GM10847 (cell line): ENCODE measurements around the gene WDFY1.

Experiments
- POLR2A ChIP-seq: IDR thresholded peaks from 2 replicates; pipeline ENCODE4 v1.6.1; 2011; ENCODE audit not compliant: insufficient read length; ENCODE audit errors: extremely low read depth

The WDFY1 gene

GRCh38 chr2:223897669-223898330, 47.3 kb downstream of the WDFY1 start:
- no peak for TF ChIP-seq POLR2A

- no peak for TF ChIP-seq POLR2A
Observed at GRCh38 chr2:223896833-223897311, 48.3 kb downstream of the WDFY1 start.

DNA sequence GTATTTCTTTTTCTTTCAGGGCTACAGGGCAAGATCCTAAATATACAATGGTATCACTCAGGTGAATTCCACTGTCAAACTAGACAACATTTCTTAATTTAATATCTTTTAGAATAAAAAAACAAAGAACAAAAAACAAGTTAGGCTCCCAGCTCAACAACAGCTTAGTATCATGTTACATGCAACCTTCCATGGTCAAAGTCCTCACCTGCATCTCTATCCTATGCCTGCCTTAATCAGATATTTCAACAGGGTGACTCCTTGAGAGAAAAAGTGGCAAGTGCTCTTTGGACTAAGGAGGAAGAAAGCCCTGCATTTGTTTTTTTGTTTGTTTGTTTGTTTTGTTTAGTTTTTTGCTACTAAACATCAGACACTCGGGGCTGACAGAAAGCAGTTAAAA, 50.2 kb downstream of the WDFY1 start:
- no peak for TF ChIP-seq POLR2A

- no peak for TF ChIP-seq POLR2A
Observed at GRCh38 chr2:223894009-223894408, 51.1 kb downstream of the WDFY1 start.

GRCh38 chr2:223890721-223891120, 54.4 kb downstream of the WDFY1 start:
- no peak for TF ChIP-seq POLR2A

GRCh38 chr2:223889229-223889628, 55.9 kb downstream of the WDFY1 start:
- TF ChIP-seq POLR2A = no peak

DNA sequence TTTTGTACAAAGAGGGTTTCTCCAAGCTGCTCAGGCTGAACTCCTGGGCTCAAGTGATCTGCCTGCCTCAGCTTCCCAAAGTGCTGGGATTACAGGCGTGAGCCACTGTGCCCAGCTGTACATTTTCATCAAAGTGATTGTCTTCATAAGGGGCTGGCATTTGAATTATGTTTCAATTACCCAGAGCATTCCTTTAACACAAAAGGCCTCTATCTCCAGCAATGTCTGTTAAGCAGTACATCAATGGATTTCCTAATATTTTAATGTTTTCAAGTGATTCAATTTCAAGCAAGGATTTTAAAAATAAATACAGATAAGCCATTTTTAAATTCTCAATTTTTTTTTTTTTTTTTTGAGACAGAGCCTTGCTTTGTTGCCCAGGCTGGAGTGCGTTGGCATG, 56.9 kb downstream of the WDFY1 start:
- TF ChIP-seq POLR2A = no peak

- no peak for TF ChIP-seq POLR2A
Observed at GRCh38 chr2:223887127-223887526, 58.0 kb downstream of the WDFY1 start.

- no peak for TF ChIP-seq POLR2A
Observed at GRCh38 chr2:223886726-223887125, 58.4 kb downstream of the WDFY1 start.

DNA sequence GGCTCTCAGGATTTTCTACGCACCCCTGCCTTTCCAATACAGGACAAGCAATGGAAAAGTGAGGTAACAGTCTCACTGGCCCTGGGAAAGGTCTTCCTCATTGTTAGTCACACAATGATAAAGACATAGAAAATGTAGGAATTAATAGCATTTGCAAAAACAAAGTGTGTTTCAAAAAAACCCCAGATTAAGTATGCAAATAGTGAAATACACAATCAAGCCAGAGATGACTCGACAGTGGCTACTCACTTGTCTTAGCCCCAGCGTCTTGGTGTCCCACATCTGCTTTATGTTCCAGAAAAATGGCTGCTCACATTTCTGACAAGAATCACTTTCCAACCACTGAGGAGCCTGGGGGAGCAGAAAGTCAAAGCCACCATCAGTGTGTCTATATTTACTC, 60.7 kb downstream of the WDFY1 start:
- no peak for TF ChIP-seq POLR2A

- no peak for TF ChIP-seq POLR2A
Observed at GRCh38 chr2:223882715-223883114, 62.4 kb downstream of the WDFY1 start.

- TF ChIP-seq POLR2A = no peak
Observed at GRCh38 chr2:223880796-223881195, 64.3 kb downstream of the WDFY1 start.

DNA sequence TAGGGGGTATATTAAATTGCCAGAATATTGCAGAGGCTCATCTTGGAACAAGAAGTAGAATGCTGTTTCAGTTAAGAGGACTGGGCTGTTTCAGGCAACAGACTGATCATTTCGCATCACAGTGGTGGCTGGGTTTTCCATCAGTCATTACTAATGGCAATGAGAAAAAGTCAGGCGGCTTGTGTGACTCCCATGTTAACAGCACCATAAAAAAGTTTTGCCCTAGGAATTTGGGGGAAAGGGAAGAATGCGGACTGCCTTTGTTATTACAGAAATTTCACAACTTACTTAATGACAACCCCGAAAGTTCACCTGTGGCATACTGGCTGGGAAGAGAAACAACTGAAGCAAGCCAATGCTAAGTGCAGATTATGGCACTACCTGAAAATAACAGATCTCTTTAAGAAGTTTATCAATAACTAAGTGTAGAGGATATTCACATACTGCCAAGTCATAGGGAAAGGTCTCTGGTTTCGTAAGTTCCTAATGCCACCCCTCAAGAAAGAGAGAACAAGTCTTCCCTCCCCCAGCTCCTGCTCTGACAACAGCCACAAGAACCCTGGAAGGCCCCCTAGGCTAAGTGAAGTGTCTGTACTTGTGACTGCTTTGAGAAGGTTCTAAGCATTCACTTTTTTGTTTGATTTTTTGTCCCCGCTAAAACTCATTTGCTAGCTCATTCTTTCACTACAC, 67.3 kb downstream of the WDFY1 start:
- TF ChIP-seq POLR2A = no peak

DNA sequence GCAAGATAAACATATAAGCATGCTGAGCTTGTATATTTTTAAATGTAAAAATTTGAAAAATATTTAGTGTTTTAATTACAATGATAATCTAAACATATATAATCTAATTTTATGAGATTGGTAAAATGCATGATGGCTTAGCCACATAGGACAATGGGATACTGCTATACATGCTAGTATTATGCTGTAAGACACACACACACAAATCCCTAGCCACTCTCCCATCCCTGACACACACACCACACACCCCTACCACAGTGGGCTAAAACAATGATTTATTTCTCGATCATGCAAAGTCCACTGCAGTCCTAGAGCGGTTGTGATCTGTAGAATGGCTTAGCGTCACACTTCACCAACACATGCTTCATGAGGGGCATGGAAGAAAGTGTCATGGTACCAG, 71.5 kb downstream of the WDFY1 start:
- TF ChIP-seq POLR2A = no peak

DNA sequence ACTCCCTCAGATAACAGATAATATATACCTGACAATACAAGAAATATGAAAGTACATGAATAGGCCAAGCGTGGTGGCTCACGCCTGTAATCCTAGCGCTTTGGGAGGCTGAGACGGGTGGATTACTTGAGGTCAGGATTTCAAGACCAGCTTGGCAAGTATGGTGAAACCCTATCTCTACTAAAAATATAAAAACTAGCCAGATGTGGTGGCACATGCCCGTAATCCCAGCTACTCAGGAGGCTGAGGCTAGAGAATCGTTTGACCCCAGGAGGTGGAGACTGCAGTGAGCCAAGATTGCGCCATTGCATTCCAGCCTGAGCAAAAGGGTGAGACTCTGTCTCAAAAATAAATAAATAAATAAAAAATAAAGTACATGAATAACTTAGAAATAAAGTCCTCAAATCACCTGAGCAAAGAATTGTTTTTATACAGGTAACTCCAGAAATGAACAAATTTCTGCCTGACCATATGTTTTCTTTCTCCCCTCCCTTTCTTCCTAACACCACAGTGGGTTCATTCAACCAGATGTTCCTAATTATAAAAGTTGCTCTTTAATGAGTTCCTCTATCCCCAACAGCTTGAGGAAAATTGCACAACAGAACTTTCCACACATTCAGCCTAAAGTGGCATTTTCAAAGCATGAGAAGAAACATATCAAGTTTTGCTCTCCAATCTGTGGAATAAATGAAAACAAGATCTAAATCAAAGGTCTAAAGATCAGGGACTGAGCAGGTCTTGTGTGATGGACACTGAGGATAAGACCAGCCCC, 74.1 kb downstream of the WDFY1 start:
- TF ChIP-seq POLR2A = no peak

GRCh38 chr2:223868005-223868404, 77.1 kb downstream of the WDFY1 start:
- no peak for TF ChIP-seq POLR2A

GRCh38 chr2:223865907-223866508, 79.1 kb downstream of the WDFY1 start:
- TF ChIP-seq POLR2A = no peak
